PC-9 (cell line): ENCODE data around the gene EHMT1. TPM values are rescaled to one million over a fixed set of nuclear protein-coding genes. Genes with fewer than 3 reads are reported as not detected.

Experiments
- BruUV-seq: library from RNA; stranded (reverse); fragments of 400-500 nt; replicated peaks from 2 replicates; lab custom pipeline; 2021; lab: Mats Ljungman, UMichigan
- CTCF ChIA-PET: fragments of 300-600 bp; sonication (Branson Sonifier 250); formaldehyde crosslinking; loops from one replicate; lab custom pipeline; 2022; ENCODE audit warnings: antibody characterized with exemption; lab: Charles Lee
- POLR2A ChIA-PET: fragments of 300-600 bp; sonication (Branson Sonifier 250); formaldehyde crosslinking; loops from one replicate; lab custom pipeline; 2022; ENCODE audit warnings: antibody characterized with exemption; ENCODE audit not compliant: unreplicated experiment; lab: Charles Lee
- DNase-seq, 2 experiments: peaks; one replicate each; pipeline versions ENCODE4 v3.0.0 to v3.0.0-alpha.2; 2015 to 2022; ENCODE audit warnings: mixed read lengths in 1 of 2
- H2AFZ ChIP-seq: fragments of 200-600 bp; sonication (generic); 2 replicates; pipeline ENCODE4 v1.8.1; 2017; ENCODE audit warnings: antibody characterized with exemption
- H3F3A ChIP-seq: fragments of 200-600 bp; sonication (generic); 2 replicates; pipeline ENCODE4 v1.8.1; 2017; ENCODE audit warnings: antibody characterized with exemption, mild to moderate bottlenecking, low read depth; ENCODE audit not compliant: insufficient read depth
- H3K27ac ChIP-seq: fragments of 200-600 bp; sonication (generic); 2 replicates; pipeline ENCODE4 v1.6.1; 2016; ENCODE audit warnings: mixed run types
- H3K27me3 ChIP-seq: fragments of 200-600 bp; sonication (generic); 2 replicates; pipeline ENCODE4 v1.6.1; 2016; ENCODE audit warnings: low read depth, mixed run types; ENCODE audit not compliant: insufficient read depth
- H3K36me3 ChIP-seq: fragments of 200-600 bp; sonication (generic); 2 replicates; pipeline ENCODE4 v1.6.1; 2016; ENCODE audit warnings: low read depth, mixed run types
- H3K4me1 ChIP-seq: fragments of 200-600 bp; sonication (generic); replicated peaks from 2 replicates; pipeline ENCODE4 v1.6.1; 2016; ENCODE audit warnings: mixed run types; ENCODE audit not compliant: insufficient read depth
- H3K4me2 ChIP-seq: fragments of 200-600 bp; sonication (generic); 2 replicates; pipeline ENCODE4 v1.6.1; 2017; ENCODE audit warnings: mixed run types
- H3K4me3 ChIP-seq: fragments of 200-600 bp; sonication (generic); 2 replicates; pipeline ENCODE4 v1.6.1; 2016; ENCODE audit warnings: mixed run types
- H3K79me2 ChIP-seq: fragments of 200-600 bp; sonication (generic); 2 replicates; pipeline ENCODE4 v1.6.1; 2017; ENCODE audit warnings: low read depth, mixed run types
- H3K9me2 ChIP-seq: fragments of 200-600 bp; sonication (generic); 2 replicates; pipeline ENCODE4 v1.8.1; 2017; ENCODE audit warnings: mild to moderate bottlenecking; ENCODE audit not compliant: insufficient read depth
- H3K9me3 ChIP-seq: fragments of 200-600 bp; sonication (generic); 2 replicates; pipeline ENCODE4 v1.8.1; 2016; ENCODE audit warnings: low read depth; ENCODE audit not compliant: insufficient read depth
- H4K20me1 ChIP-seq: fragments of 200-600 bp; sonication (generic); 2 replicates; pipeline ENCODE4 v1.8.1; 2017; ENCODE audit not compliant: insufficient read depth
- CTCF ChIP-seq: fragments of 200-600 bp; sonication (generic); conservative IDR thresholded peaks from 2 replicates; pipeline ENCODE4 v1.6.1; 2017; ENCODE audit warnings: mixed run types, antibody characterized with exemption, mild to moderate bottlenecking, moderate library complexity
- EZH2 ChIP-seq: fragments of 200-600 bp; sonication (generic); IDR thresholded peaks from 2 replicates; pipeline ENCODE4 v1.8.0; 2017; ENCODE audit warnings: antibody characterized with exemption, low read depth
- intact Hi-C: fragments of 100-400 bp; cut with micrococcal nuclease; formaldehyde crosslinking; loops from one replicate; pipeline ENCODE4 v1.10.0; 2022; ENCODE audit not compliant: unreplicated experiment
- total RNA-seq: library from RNA; stranded (reverse); gene quantifications from 2 replicates; pipeline ENCODE4 v1.2.3, GENCODE V29; 2021

The EHMT1 gene
- total RNA-seq, 1 experiment from 2014 or later, result 116 TPM

DNA sequence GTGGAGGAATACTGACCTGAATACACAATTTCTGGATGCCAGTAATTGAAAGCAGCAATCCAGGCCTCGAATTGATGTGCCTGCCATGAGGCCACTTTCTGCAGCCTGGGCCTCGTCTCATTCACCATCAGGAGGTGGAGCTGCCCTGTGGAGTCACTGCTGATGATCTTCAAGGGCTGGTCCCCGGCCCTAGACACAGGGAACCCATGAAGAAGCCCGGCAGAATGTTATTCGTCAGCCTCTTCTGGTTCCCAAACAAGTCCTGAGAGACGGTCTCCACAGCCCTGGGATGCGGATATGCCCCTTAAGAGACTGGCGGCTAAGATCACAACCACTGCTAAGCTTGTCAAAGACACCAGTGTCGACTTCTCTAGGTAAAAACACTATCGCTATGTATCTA lies 44.6 kb upstream of the EHMT1 start:
- H4K20me1 ChIP-seq, result peaks cover 25% of the 10 kb centered on the region

DNA sequence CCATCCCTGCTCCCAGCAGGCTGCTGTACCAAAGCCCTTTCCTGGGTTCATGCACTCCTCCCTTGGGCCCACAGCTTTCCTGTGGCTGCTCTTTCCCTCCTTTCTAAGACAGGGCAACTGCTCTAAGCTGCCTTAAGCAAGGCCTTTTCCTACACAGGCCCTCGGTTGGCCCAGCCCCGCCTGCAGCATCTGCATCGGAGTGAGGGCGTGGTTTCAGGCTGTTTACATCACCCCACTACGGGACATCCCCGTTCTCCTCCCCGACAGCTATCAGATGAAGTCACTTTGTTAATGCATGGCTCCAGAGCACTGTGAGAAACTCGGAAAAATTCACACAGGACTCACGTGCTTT lies 43.5 kb upstream of the EHMT1 start:
- Histone ChIP-seq H3K9me2 (no peaks in the 10 kb centered on the region), H3K9me3 (no peaks in the 10 kb centered on the region), H2AFZ (no peak overlapping the region), H3K79me2 (peaks cover 35% of the 10 kb centered on the region), H4K20me1 (peaks cover 25% of the 10 kb centered on the region), H3K4me3 (no peak overlapping the region), H3K4me2 (no peak overlapping the region), H3K27ac (no peak overlapping the region), H3K36me3 (peaks cover 22% of the 10 kb centered on the region), H3F3A (peaks cover 7% of the 10 kb centered on the region; the same call in 1 of the 2 replicates), H3K4me1 (peaks cover 17% of the 10 kb centered on the region), H3K27me3 (no peaks in the 10 kb centered on the region)
- CTCF ChIA-PET, result no interaction called here
- intact Hi-C loops, result no loop called here
- TF ChIP-seq CTCF (no peak), EZH2 (no peak)
- DNase-seq, result no peak
- POLR2A ChIA-PET, result no interaction called here
- no TSS peak for BruUV-seq

More for the DNA sequence above, 44.6 kb upstream of the EHMT1 start:
- no peak for TF ChIP-seq EZH2
- TF ChIP-seq CTCF, result no peak
- Histone ChIP-seq H3K36me3 (peaks cover 22% of the 10 kb centered on the region), H2AFZ (no peak overlapping the region), H3K27me3 (no peaks in the 10 kb centered on the region), H3F3A (peaks cover 3% of the 10 kb centered on the region; the same call in 1 of the 2 replicates), H3K9me3 (no peaks in the 10 kb centered on the region), H3K9me2 (no peaks in the 10 kb centered on the region), H3K4me1 (peaks cover 16% of the 10 kb centered on the region), H3K4me3 (no peak overlapping the region), H3K79me2 (peaks cover 35% of the 10 kb centered on the region), H3K4me2 (no peak overlapping the region), H3K27ac (no peak overlapping the region)
- POLR2A ChIA-PET, result no interaction called here
- intact Hi-C loops, result no loop called here
- CTCF ChIA-PET, result no interaction called here
- BruUV-seq, result no TSS peak
- DNase-seq, result no peak

GRCh38 chr9:137575716-137576411 lies 42.9 kb upstream of the EHMT1 start:
- Histone ChIP-seq H3K4me1 (peaks cover 17% of the 10 kb centered on the region), H3K27ac (no peak overlapping the region), H3F3A (peaks cover 7% of the 10 kb centered on the region; the same call in 1 of the 2 replicates), H3K9me2 (no peaks in the 10 kb centered on the region), H3K79me2 (peaks cover 35% of the 10 kb centered on the region), H3K9me3 (no peaks in the 10 kb centered on the region), H2AFZ (no peak overlapping the region), H3K4me3 (no peak overlapping the region), H3K27me3 (no peaks in the 10 kb centered on the region), H4K20me1 (peaks cover 25% of the 10 kb centered on the region), H3K36me3 (peaks cover 22% of the 10 kb centered on the region), H3K4me2 (no peak overlapping the region)
- intact Hi-C loops, result no loop called here
- POLR2A ChIA-PET, result no interaction called here
- TF ChIP-seq EZH2 (no peak), CTCF (no peak)
- no peak for DNase-seq
- CTCF ChIA-PET, result no interaction called here
- no TSS peak for BruUV-seq
